K562 (cell line): ENCODE measurements around the gene XPO4. TPM values are rescaled to one million over a fixed set of nuclear protein-coding genes. Genes with fewer than 3 reads are reported as not detected.

Experiments used
- ATAC-seq: fragments of 200-7000 bp; cut with Tn5 transposase; 3 replicates; pipeline ENCODE4 v1.9.1; 2020; ENCODE audit warnings: moderate library complexity
- BruUV-seq: library from RNA; stranded (reverse); fragments of 400-500 nt; replicated peaks from 2 replicates; lab custom pipeline; 2021; lab: Mats Ljungman, UMichigan
- CTCF ChIA-PET: fragments of 300-600 bp; formaldehyde crosslinking; extraction: SDS; loops from one replicate; lab custom pipeline; 2021; ENCODE audit warnings: low intra/inter-chr PET ratio; lab: Yijun Ruan, JAX
- POLR2A ChIA-PET: fragments of 300-600, 350-650 bp; sonication (Branson Sonifier 250); formaldehyde crosslinking; extraction: SDS; loops from one replicate; lab custom pipeline; 2021; ENCODE audit warnings: antibody characterized with exemption, inconsistent platforms; lab: Yijun Ruan, JAX
- DNase-seq, 4 experiments: peaks; one replicate each; pipeline versions ENCODE4 v3.0.0 to v3.0.0-alpha.2; 2011 to 2018; ENCODE audit warnings: low spot score in 3 of 4, mixed read lengths in 3 of 4; ENCODE audit errors: extremely low read depth in 1 of 4
- FAIRE-seq: peaks from 2 replicates; lab custom pipeline; 2011; peaks lifted over from hg19 to GRCh38; lab: Jason Lieb, UNC
- H2AFZ ChIP-seq: 2 replicates; pipeline ENCODE4 v1.6.0; 2011; ENCODE audit warnings: low read depth, low read length, control low read depth, inconsistent platforms
- H3K27ac ChIP-seq: fragments of 200-600 bp; 3 replicates; pipeline ENCODE4 v1.8.0; 2011; ENCODE audit warnings: low read depth, mild to moderate bottlenecking, control low read depth, inconsistent platforms, low read length, moderate library complexity, mixed read lengths; ENCODE audit errors: extremely low read depth
- H3K27me3 ChIP-seq, 2 experiments: fragments of 300-600 bp in 1 of 2; 2 replicates in 1 of 2; 3 replicates in 1 of 2; pipeline versions ENCODE4 v1.6.0 to v1.8.0; 2011; ENCODE audit warnings: inconsistent platforms in 2 of 2, low read length in 2 of 2, mild to moderate bottlenecking in 1 of 2, mixed read lengths in 1 of 2, moderate library complexity in 1 of 2; ENCODE audit not compliant: control insufficient read depth in 2 of 2, insufficient read depth in 2 of 2
- H3K36me3 ChIP-seq: fragments of 300-600 bp; 3 replicates; pipeline ENCODE4 v1.8.0; 2011; ENCODE audit warnings: mild to moderate bottlenecking, low read length, inconsistent platforms; ENCODE audit not compliant: control insufficient read depth, insufficient read depth
- H3K4me1 ChIP-seq, 2 experiments: fragments of 200-600 bp in 1 of 2; replicated peaks in 1 of 2; 2 replicates in 1 of 2; 3 replicates in 1 of 2; pipeline versions ENCODE4 v1.5.1 to v1.8.0; 2011; ENCODE audit warnings: inconsistent platforms in 2 of 2, low read length in 2 of 2, mild to moderate bottlenecking in 1 of 2, mixed read lengths in 1 of 2, moderate library complexity in 1 of 2; ENCODE audit not compliant: control insufficient read depth in 2 of 2, insufficient read depth in 2 of 2
- H3K4me2 ChIP-seq: 2 replicates; pipeline ENCODE4 v1.6.1; 2011; ENCODE audit warnings: low read length, control low read depth, inconsistent platforms, mixed read lengths; ENCODE audit not compliant: insufficient read depth
- H3K4me3 ChIP-seq: fragments of 200-600 bp; sonication (generic), shearing (Covaris generic); 2 replicates; pipeline ENCODE4 v1.5.1; 2016; ENCODE audit warnings: control low read depth, inconsistent platforms
- H3K79me2 ChIP-seq: fragments of 200-600 bp; 3 replicates; pipeline ENCODE4 v1.8.0; 2011; ENCODE audit warnings: low read length, inconsistent platforms; ENCODE audit not compliant: control insufficient read depth, insufficient read depth
- H3K9ac ChIP-seq, 2 experiments: 2 replicates each; pipeline versions ENCODE4 v1.6.0 to v1.6.1; 2011; ENCODE audit warnings: low read depth in 2 of 2, low read length in 2 of 2, control low read depth in 1 of 2, inconsistent platforms in 1 of 2, mild to moderate bottlenecking in 1 of 2, mixed read lengths in 1 of 2; ENCODE audit not compliant: insufficient read depth in 1 of 2
- H3K9me1 ChIP-seq: one replicate; pipeline ENCODE4 v1.6.0; 2011; ENCODE audit warnings: inconsistent platforms, mild to moderate bottlenecking, low read length, moderate library complexity; ENCODE audit not compliant: control insufficient read depth, insufficient read depth
- H3K9me3 ChIP-seq: replicated peaks from 2 replicates; pipeline ENCODE4 v1.5.1; 2011; ENCODE audit warnings: low read depth, low read length, inconsistent platforms; ENCODE audit not compliant: control insufficient read depth, insufficient read depth
- H4K20me1 ChIP-seq: replicated peaks from 2 replicates; pipeline ENCODE4 v1.6.1; 2011; ENCODE audit warnings: low read length, inconsistent platforms, mixed read lengths; ENCODE audit not compliant: control insufficient read depth, insufficient read depth
- CREB1 ChIP-seq, 2 experiments: sonication (generic) in 1 of 2; formaldehyde crosslinking in 1 of 2; IDR thresholded peaks; 2 replicates each; pipeline versions ENCODE4 v1.6.1 to v1.8.0; 2012 to 2022; ENCODE audit warnings: inconsistent platforms in 1 of 2, mild to moderate bottlenecking in 1 of 2, missing genetic modification reagents in 1 of 2, moderate library complexity in 1 of 2
- CXXC5 ChIP-seq: fragments of 250-450 bp; sonication (Bioruptor Pico); IDR thresholded peaks from 2 replicates; pipeline ENCODE4 v1.8.0; 2022; ENCODE audit warnings: inconsistent platforms, mild to moderate bottlenecking, moderate library complexity
- ERF ChIP-seq: fragments of 450-650 bp; formaldehyde crosslinking; IDR thresholded peaks from 2 replicates; pipeline ENCODE4 v1.4.0; 2020; ENCODE audit warnings: mild to moderate bottlenecking, mixed read lengths
- GATA2 ChIP-seq: sonication (generic); formaldehyde crosslinking; IDR thresholded peaks from 2 replicates; pipeline ENCODE4 v1.4.0; 2020; ENCODE audit warnings: mild to moderate bottlenecking, missing genetic modification reagents
- MYC ChIP-seq, 2 experiments: fragments of 250-450 bp in 1 of 2; sonication (Bioruptor Pico) in 1 of 2; IDR thresholded peaks; 2 replicates each; pipeline versions ENCODE4 v1.5.1 to v1.6.1; 2012 to 2021; ENCODE audit warnings: low read depth in 2 of 2, borderline replicate concordance in 1 of 2, improper control_type of control experiment in 1 of 2, low read length in 1 of 2, mild to moderate bottlenecking in 1 of 2, moderate library complexity in 1 of 2
- NCOA2 ChIP-seq, 2 experiments: fragments of 450-650 bp; IDR thresholded peaks; 2 replicates each; pipeline ENCODE4 v1.6.1; 2018; ENCODE audit warnings: mild to moderate bottlenecking in 2 of 2, moderate library complexity in 1 of 2; ENCODE audit not compliant: partially characterized antibody in 2 of 2
- NCOR1 ChIP-seq: fragments of 450-650 bp; IDR thresholded peaks from 2 replicates; pipeline ENCODE4 v1.6.1; 2016; ENCODE audit warnings: mild to moderate bottlenecking, moderate library complexity
- NFXL1 ChIP-seq: fragments of 450-650 bp; formaldehyde crosslinking; IDR thresholded peaks from 2 replicates; pipeline ENCODE4 v1.4.0; 2021; ENCODE audit warnings: mild to moderate bottlenecking
- POLR2H ChIP-seq: IDR thresholded peaks from 2 replicates; pipeline ENCODE4 v1.6.1; 2016; ENCODE audit warnings: missing genetic modification characterization, low read depth, mild to moderate bottlenecking, control low read depth, missing compliant biosample characterization, moderate library complexity
- TEAD2 ChIP-seq: fragments of 450-650 bp; IDR thresholded peaks from 2 replicates; pipeline ENCODE4 v1.6.1; 2016; ENCODE audit warnings: missing genetic modification characterization, control low read depth, missing compliant biosample characterization
- ZNF551 ChIP-seq: fragments of 250-450 bp; sonication (Bioruptor Pico); IDR thresholded peaks from 2 replicates; pipeline ENCODE4 v1.5.0; 2021; ENCODE audit warnings: mild to moderate bottlenecking, moderate library complexity
- WGBS: fragments of 100-300 bp; shearing (Covaris generic); methylation state at CpG from one replicate; pipeline ENCODE4 v1.1.6; 2016; ENCODE audit warnings: low coverage, mixed read lengths; ENCODE audit not compliant: insufficient coverage; ENCODE audit errors: missing lambda C conversion rate; 5-methylcytosine and 5-hydroxymethylcytosine counted together
- in situ Hi-C: fragments of 300-500 bp; cut with MboI; formaldehyde crosslinking; loops from 4 replicates; pipeline ENCODE4 v1.15.0; 2018; ENCODE audit warnings: inconsistent platforms, mixed read lengths
- intact Hi-C: fragments of 100-400 bp; cut with micrococcal nuclease; formaldehyde crosslinking; loops from 2 replicates; pipeline ENCODE4 v1.14.2; 2022
- polyA plus RNA-seq, 8 experiments: library from polyadenylated mRNA; depleted of rRNA in 4 of 8; stranded (reverse) in 5 of 8; unstranded in 3 of 8; fragments of >200 nt; fragmentation: Nextera tagmentation in 2 of 8; fragmentation: Illumina TruSeq in 1 of 8; extraction: Ambion mirVana in 2 of 8; extraction: Trizol in 1 of 8; gene quantifications; 2 replicates each; pipeline versions ENCODE4 v1.2.1 to v1.2.3, GENCODE V29; 2011 to 2014; ENCODE audit warnings: inconsistent platforms in 1 of 8, missing spikeins in 1 of 8
- total RNA-seq, 7 experiments: library from RNA; depleted of rRNA in 6 of 7; stranded (reverse); fragments of >200 nt in 6 of 7; fragmentation: Illumina TruSeq in 2 of 7; extraction: Trizol in 2 of 7; gene quantifications; 2 replicates each; pipeline versions ENCODE4 v1.2.1 to v1.2.3, GENCODE V29; 2011 to 2021; ENCODE audit warnings: low replicate concordance in 1 of 7
- TF ChIP-seq, protein P1 (sequence below): fragments of 250-450 bp; sonication (Bioruptor Pico); IDR thresholded peaks from 2 replicates; pipeline ENCODE4 v1.5.0; 2022; ENCODE audit warnings: mild to moderate bottlenecking

XPO4 gene
- total and polyA plus RNA-seq, 9 of the 15 experiments (the other 6 are each of a cell fraction or from before 2014, with no cell fraction given) = 5.5 to 25.1 (median 17.5) TPM

DNA sequence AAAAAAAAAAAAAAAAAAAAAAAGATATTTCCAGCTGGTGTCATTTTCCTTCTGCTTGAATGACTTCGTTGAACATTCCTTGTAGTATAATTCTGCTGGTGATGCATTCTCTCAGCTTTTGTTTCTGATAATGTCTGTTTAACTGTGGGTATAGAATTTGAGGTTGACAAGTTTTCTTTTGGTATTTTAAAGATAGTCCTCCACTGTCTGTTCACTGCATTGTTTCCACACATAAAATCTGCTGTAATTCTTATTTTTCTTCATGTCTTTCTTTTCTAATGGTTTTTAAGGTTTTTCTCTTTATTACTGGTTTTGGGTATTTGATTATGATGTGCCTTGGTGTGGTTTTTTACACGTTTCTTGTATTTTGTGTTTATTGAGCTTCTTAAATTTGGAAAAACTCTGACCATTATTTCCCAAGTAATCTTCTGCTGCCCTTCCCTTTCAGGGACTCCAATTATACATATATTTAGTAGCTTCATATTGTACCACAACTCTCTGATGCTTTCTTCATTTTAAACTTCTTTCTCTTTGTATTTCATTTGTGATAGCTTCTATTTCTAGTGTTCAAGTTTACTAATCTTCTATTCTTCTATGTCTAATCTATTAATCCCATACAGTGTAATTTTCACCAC, 135.1 kb downstream of the XPO4 start:
- H3K4me3 ChIP-seq = no peak overlapping the region
- H3K27me3 ChIP-seq = no peaks in the 10 kb centered on the region
- DNase-seq = no peak
- in situ Hi-C loops (no loop called here), intact Hi-C loops (no loop called here)
- 89% methylated on average over 2 of the region's 2 CpGs for WGBS
- H3K9me3 ChIP-seq = 0 out of 2 replicates have a peak, but pooled peaks cover 3% of the 10 kb centered on the region
- H3K9ac ChIP-seq = no peak overlapping the region
- H3K4me2 ChIP-seq = no peak overlapping the region
- H4K20me1 ChIP-seq = no peaks in the 10 kb centered on the region
- no peaks in the 10 kb centered on the region for H3K9me1 ChIP-seq
- H3K4me1 ChIP-seq = peaks cover 0 to 4% of the 10 kb centered on the region in 2 experiments; a peak in 2 of 5 replicates
- ChIA-PET POLR2A (interaction anchor here (1.3 kb wide), 1 partner anchor 134 kb away, joined by 3 read pairs; no protein-coding TSS in a partner anchor), CTCF (no interaction called here)
- no peak for FAIRE-seq
- no peak overlapping the region for H3K27ac ChIP-seq
- no TSS peak for BruUV-seq
- no peak for ATAC-seq
- peaks cover 21% of the 10 kb centered on the region; the same call in 2 of the 3 replicates for H3K36me3 ChIP-seq
- H2AFZ ChIP-seq = no peak overlapping the region
- no peak for TF ChIP-seq ERF (CRISPR knock-in tag)
- TF ChIP-seq TEAD2 (tag) = no peak
- no peak for TF ChIP-seq NFXL1 (CRISPR knock-in tag)
- no peak for TF ChIP-seq CXXC5
- no peak for TF ChIP-seq NCOR1
- TF ChIP-seq, all 486 proteins: peak for 0
- peaks cover 13% of the 10 kb centered on the region for H3K79me2 ChIP-seq

- in situ Hi-C loops (no loop called here), intact Hi-C loops (no loop called here)
- FAIRE-seq (no peak), ATAC-seq (no peak), DNase-seq (no peak)
- no TSS peak for BruUV-seq
- no peaks in the 10 kb centered on the region for H3K36me3 ChIP-seq
- H3K4me1 ChIP-seq = no peaks in the 10 kb centered on the region
- H3K27me3 ChIP-seq = no peaks in the 10 kb centered on the region
- H3K9me3 ChIP-seq = no peaks in the 10 kb centered on the region
- ChIA-PET POLR2A (no interaction called here), CTCF (no interaction called here)
- H3K4me3 ChIP-seq = no peak overlapping the region
- no peaks in the 10 kb centered on the region for H3K79me2 ChIP-seq
- WGBS = 35% methylated on average over 3 of the region's 3 CpGs
- no peak overlapping the region for H3K9ac ChIP-seq
- no peak overlapping the region for H3K4me2 ChIP-seq
- H3K9me1 ChIP-seq = no peaks in the 10 kb centered on the region
- no peaks in the 10 kb centered on the region for H4K20me1 ChIP-seq
- H3K27ac ChIP-seq = no peak overlapping the region
- H2AFZ ChIP-seq = no peak overlapping the region
- TF ChIP-seq POLR2H (tag) = no peak
- no peak for TF ChIP-seq CREB1 (IDR thresholded peaks at IDR 0.05)
- TF ChIP-seq CREB1 (CRISPR knock-in tag; IDR thresholded peaks at IDR 0.05) = no peak
- TF ChIP-seq GATA2 (CRISPR knock-in tag) = no peak
- no peak for TF ChIP-seq ZNF551 (CRISPR knock-in tag)
- TF ChIP-seq NCOA2 (IDR thresholded peaks at IDR 0.05; ENCODE audit: partially characterized antibody in 2 of 2) = no peak
- TF ChIP-seq, protein P1, sequence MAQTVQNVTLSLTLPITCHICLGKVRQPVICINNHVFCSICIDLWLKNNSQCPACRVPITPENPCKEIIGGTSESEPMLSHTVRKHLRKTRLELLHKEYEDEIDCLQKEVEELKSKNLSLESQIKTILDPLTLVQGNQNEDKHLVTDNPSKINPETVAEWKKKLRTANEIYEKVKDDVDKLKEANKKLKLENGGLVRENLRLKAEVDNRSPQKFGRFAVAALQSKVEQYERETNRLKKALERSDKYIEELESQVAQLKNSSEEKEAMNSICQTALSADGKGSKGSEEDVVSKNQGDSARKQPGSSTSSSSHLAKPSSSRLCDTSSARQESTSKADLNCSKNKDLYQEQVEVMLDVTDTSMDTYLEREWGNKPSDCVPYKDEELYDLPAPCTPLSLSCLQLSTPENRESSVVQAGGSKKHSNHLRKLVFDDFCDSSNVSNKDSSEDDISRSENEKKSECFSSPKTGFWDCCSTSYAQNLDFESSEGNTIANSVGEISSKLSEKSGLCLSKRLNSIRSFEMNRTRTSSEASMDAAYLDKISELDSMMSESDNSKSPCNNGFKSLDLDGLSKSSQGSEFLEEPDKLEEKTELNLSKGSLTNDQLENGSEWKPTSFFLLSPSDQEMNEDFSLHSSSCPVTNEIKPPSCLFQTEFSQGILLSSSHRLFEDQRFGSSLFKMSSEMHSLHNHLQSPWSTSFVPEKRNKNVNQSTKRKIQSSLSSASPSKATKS = no peak
- no peak for TF ChIP-seq MYC (IDR thresholded peaks at IDR 0.05; ENCODE audit: low read depth, low read length)
- TF ChIP-seq MYC (CRISPR knock-in tag; IDR thresholded peaks at IDR 0.05; ENCODE audit: borderline replicate concordance, low read depth) = no peak
These were observed 141.7 kb downstream of the XPO4 start for GRCh38 chr13:20760872-20761271.
